Mesendoderm (in vitro differentiated cells): ENCODE results near the gene ATP6V1D.

ENCODE experiments used
- DNase-seq: peaks from one replicate; pipeline ENCODE4 v3.0.0; 2013
- H2AK5ac ChIP-seq: 2 replicates; pipeline ENCODE4 v1.6.1; 2013; ENCODE audit warnings: low read length, inconsistent platforms
- H2BK120ac ChIP-seq: 2 replicates; pipeline ENCODE4 v1.6.1; 2013; ENCODE audit warnings: low read depth, mild to moderate bottlenecking, low read length, moderate library complexity, mixed read lengths
- H2BK15ac ChIP-seq: replicated peaks from 2 replicates; pipeline ENCODE4 v1.6.1; 2013; ENCODE audit warnings: low read depth, mild to moderate bottlenecking, moderate library complexity
- H2BK5ac ChIP-seq: 2 replicates; pipeline ENCODE4 v1.6.1; 2013; ENCODE audit warnings: low read length, inconsistent platforms
- H3K18ac ChIP-seq: 2 replicates; pipeline ENCODE4 v1.6.1; 2013; ENCODE audit warnings: mild to moderate bottlenecking, low read length, mixed read lengths
- H3K23ac ChIP-seq: one replicate; pipeline ENCODE4 v1.6.1; 2013; ENCODE audit warnings: low read length
- H3K27ac ChIP-seq: 2 replicates; pipeline ENCODE4 v1.5.1; 2013; ENCODE audit warnings: low read depth, mild to moderate bottlenecking, inconsistent platforms, low read length, moderate library complexity
- H3K27me3 ChIP-seq: 2 replicates; pipeline ENCODE4 v1.6.1; 2013; ENCODE audit warnings: low read length, control low read depth, mild to moderate bottlenecking, inconsistent platforms; ENCODE audit not compliant: insufficient read depth, poor library complexity
- H3K36me3 ChIP-seq: 2 replicates; pipeline ENCODE4 v1.6.1; 2013; ENCODE audit warnings: low read length, inconsistent platforms; ENCODE audit not compliant: control insufficient read depth, insufficient read depth
- H3K4ac ChIP-seq: one replicate; pipeline ENCODE4 v1.6.1; 2013; ENCODE audit warnings: low read depth, mild to moderate bottlenecking, low read length, moderate library complexity
- H3K4me1 ChIP-seq: 2 replicates; pipeline ENCODE4 v1.6.1; 2013; ENCODE audit warnings: low read depth, low read length, inconsistent platforms; ENCODE audit not compliant: control insufficient read depth
- H3K4me2 ChIP-seq: 2 replicates; pipeline ENCODE4 v1.6.1; 2013; ENCODE audit warnings: low read length
- H3K4me3 ChIP-seq: 2 replicates; pipeline ENCODE4 v1.5.1; 2013; ENCODE audit warnings: mild to moderate bottlenecking, low read length
- H3K56ac ChIP-seq: one replicate; pipeline ENCODE4 v1.6.1; 2013; ENCODE audit warnings: low read length
- H3K79me1 ChIP-seq: 2 replicates; pipeline ENCODE4 v1.6.1; 2013; ENCODE audit warnings: low read length, inconsistent platforms
- H3K79me2 ChIP-seq: 2 replicates; pipeline ENCODE4 v1.6.1; 2013; ENCODE audit warnings: mild to moderate bottlenecking, low read length; ENCODE audit not compliant: control insufficient read depth, insufficient read depth
- H3K9ac ChIP-seq: 2 replicates; pipeline ENCODE4 v1.6.1; 2013; ENCODE audit warnings: low read length, inconsistent platforms
- H4K5ac ChIP-seq: one replicate; pipeline ENCODE4 v1.6.1; 2013; ENCODE audit warnings: low read length
- H4K8ac ChIP-seq: one replicate; pipeline ENCODE4 v1.6.1; 2013; ENCODE audit warnings: low read depth, mild to moderate bottlenecking, control low read depth, low read length, moderate library complexity
- WGBS: extraction: QIAGEN DNeasy Blood & Tissue Kit; methylation state at CpG from one replicate; pipeline ENCODE4 v1.1.7; 2013; ENCODE audit warnings: low lambda C conversion rate, missing lambda C conversion rate; ENCODE audit not compliant: insufficient coverage; ENCODE audit errors: extremely low coverage; 5-methylcytosine and 5-hydroxymethylcytosine counted together

The ATP6V1D gene

GRCh38 chr14:67360470-67361206 lies 1.0 kb upstream of the ATP6V1D start:
- no peak for DNase-seq
- Histone ChIP-seq H3K36me3 (peaks cover 2% of the 10 kb centered on the region), H3K79me1 (peaks cover 8% of the 10 kb centered on the region), H3K27me3 (no peaks in the 10 kb centered on the region), H3K79me2 (peaks cover 56% of the 10 kb centered on the region), H3K9ac (peak overlapping the region; percentile 93), H3K27ac (no peak overlapping the region), H2BK120ac (no peak overlapping the region), H4K5ac (no peak overlapping the region), H3K18ac (no peak overlapping the region), H3K4me3 (peak overlapping the region; percentile 93), H3K4ac (peak overlapping the region; percentile 61), H2BK15ac (no peak overlapping the region), H3K56ac (peak overlapping the region; percentile 95), H3K23ac (no peak overlapping the region), H2BK5ac (no peak overlapping the region), H4K8ac (no peak overlapping the region), H2AK5ac (no peak overlapping the region), H3K4me2 (peak overlapping the region; percentile 74), H3K4me1 (no peaks in the 10 kb centered on the region)
- no CpG with 5 or more reads among the region's 34 CpGs for WGBS

- Histone ChIP-seq H2BK15ac (no peak overlapping the region), H3K27ac (peak overlapping the region; percentile 11), H3K27me3 (no peaks in the 10 kb centered on the region), H3K36me3 (no peaks in the 10 kb centered on the region), H3K4me1 (no peaks in the 10 kb centered on the region), H3K4me2 (peak overlapping the region; percentile 1), H2AK5ac (no peak overlapping the region), H2BK120ac (no peak overlapping the region), H3K4ac (no peak overlapping the region), H3K23ac (no peak overlapping the region), H3K79me2 (peaks cover 57% of the 10 kb centered on the region), H3K18ac (no peak overlapping the region), H3K9ac (peak overlapping the region; percentile 78), H3K79me1 (peaks cover 6% of the 10 kb centered on the region), H4K8ac (peak overlapping the region; percentile 86), H4K5ac (no peak overlapping the region), H3K4me3 (peak overlapping the region; percentile 94), H3K56ac (peak overlapping the region; percentile 82), H2BK5ac (no peak overlapping the region)
- WGBS = no CpG with 5 or more reads among the region's 38 CpGs
- peak; percentile 66 for DNase-seq
Observed at GRCh38 chr14:67358924-67359774, 455 bp downstream of the ATP6V1D start.

GRCh38 chr14:67357969-67358354 lies 1.6 kb downstream of the ATP6V1D start:
- DNase-seq = peak; percentile 18

GRCh38 chr14:67357186-67357968 lies 2.2 kb downstream of the ATP6V1D start:
- H3K4me1 ChIP-seq = no peaks in the 10 kb centered on the region
- no peak overlapping the region for H3K23ac ChIP-seq
- H2AK5ac ChIP-seq = no peak overlapping the region
- H2BK120ac ChIP-seq = no peak overlapping the region
- H2BK5ac ChIP-seq = no peak overlapping the region
- H3K4ac ChIP-seq = no peak overlapping the region
- H3K56ac ChIP-seq = no peak overlapping the region
- H3K36me3 ChIP-seq = no peaks in the 10 kb centered on the region
- no peak overlapping the region for H3K18ac ChIP-seq
- H3K27ac ChIP-seq = no peak overlapping the region
- peaks cover 50% of the 10 kb centered on the region for H3K79me2 ChIP-seq
- no peak overlapping the region for H3K4me3 ChIP-seq
- DNase-seq = no peak
- H4K5ac ChIP-seq = no peak overlapping the region
- H4K8ac ChIP-seq = no peak overlapping the region
- H3K79me1 ChIP-seq = peaks cover 5% of the 10 kb centered on the region
- no peaks in the 10 kb centered on the region for H3K27me3 ChIP-seq
- H3K9ac ChIP-seq = no peak overlapping the region
- no CpG with 5 or more reads among the region's 4 CpGs for WGBS
- H2BK15ac ChIP-seq = no peak overlapping the region
- no peak overlapping the region for H3K4me2 ChIP-seq

More at GRCh38 chr14:67357969-67358354, 1.6 kb downstream of the ATP6V1D start:
- Histone ChIP-seq H3K4me3 (no peak overlapping the region), H2BK120ac (no peak overlapping the region), H2AK5ac (no peak overlapping the region), H3K4ac (no peak overlapping the region), H2BK15ac (no peak overlapping the region), H3K27me3 (no peaks in the 10 kb centered on the region), H4K5ac (no peak overlapping the region), H3K27ac (no peak overlapping the region), H3K4me2 (no peak overlapping the region), H4K8ac (no peak overlapping the region), H3K56ac (peak overlapping the region; percentile 82), H3K4me1 (no peaks in the 10 kb centered on the region), H3K36me3 (no peaks in the 10 kb centered on the region), H3K79me1 (peaks cover 6% of the 10 kb centered on the region), H3K23ac (no peak overlapping the region), H2BK5ac (no peak overlapping the region), H3K18ac (no peak overlapping the region), H3K9ac (no peak overlapping the region), H3K79me2 (peaks cover 53% of the 10 kb centered on the region)
- no CpG with 5 or more reads among the region's 9 CpGs for WGBS

- no CpG with 5 or more reads among the region's 5 CpGs for WGBS
- Histone ChIP-seq H2BK15ac (no peak overlapping the region), H3K4ac (no peak overlapping the region), H3K9ac (no peak overlapping the region), H4K8ac (no peak overlapping the region), H3K23ac (no peak overlapping the region), H3K4me3 (no peak overlapping the region), H2AK5ac (no peak overlapping the region), H2BK120ac (no peak overlapping the region), H3K79me1 (peaks cover 2% of the 10 kb centered on the region), H3K4me1 (no peaks in the 10 kb centered on the region), H3K27me3 (no peaks in the 10 kb centered on the region), H3K36me3 (no peaks in the 10 kb centered on the region), H2BK5ac (no peak overlapping the region), H3K4me2 (no peak overlapping the region), H3K56ac (no peak overlapping the region), H3K18ac (no peak overlapping the region), H3K79me2 (peaks cover 12% of the 10 kb centered on the region), H4K5ac (no peak overlapping the region), H3K27ac (no peak overlapping the region)
- no peak for DNase-seq
Observed at GRCh38 chr14:67352055-67352454, 7.5 kb downstream of the ATP6V1D start.
